Smooth muscle cell (in vitro differentiated cells): ENCODE measurements around the gene PSPH. TPM values are rescaled to one million over a fixed set of nuclear protein-coding genes. Genes with fewer than 3 reads are reported as not detected.

Experiments
- DNase-seq: peaks from one replicate; lab custom pipeline; 2025; ENCODE audit not compliant: unreplicated experiment; lab: John Stamatoyannopoulos, UW
- H2AFZ ChIP-seq: fragments of 200-600 bp; sonication (generic); 2 replicates; pipeline ENCODE4 v1.6.0; 2016; ENCODE audit warnings: antibody characterized with exemption, low read depth, mild to moderate bottlenecking
- H3F3A ChIP-seq: fragments of 200-600 bp; sonication (generic); 2 replicates; pipeline ENCODE4 v1.6.0; 2017; ENCODE audit warnings: antibody characterized with exemption, low read depth
- H3K27ac ChIP-seq: fragments of 200-600 bp; sonication (generic); 2 replicates; pipeline ENCODE4 v1.5.1; 2016; ENCODE audit warnings: low read depth, mild to moderate bottlenecking
- H3K27me3 ChIP-seq: fragments of 200-600 bp; sonication (generic); 2 replicates; pipeline ENCODE4 v1.6.1; 2016; ENCODE audit warnings: low read depth, mild to moderate bottlenecking
- H3K36me3 ChIP-seq: fragments of 200-600 bp; sonication (generic); 2 replicates; pipeline ENCODE4 v1.5.1; 2016; ENCODE audit warnings: low read depth
- H3K4me1 ChIP-seq: fragments of 200-600 bp; sonication (generic); 2 replicates; pipeline ENCODE4 v1.5.1; 2016; ENCODE audit warnings: low read depth
- H3K4me2 ChIP-seq: fragments of 200-600 bp; sonication (generic); 2 replicates; pipeline ENCODE4 v1.6.0; 2016; ENCODE audit warnings: mild to moderate bottlenecking
- H3K4me3 ChIP-seq: fragments of 200-600 bp; sonication (generic); 2 replicates; pipeline ENCODE4 v1.5.1; 2016; ENCODE audit warnings: mild to moderate bottlenecking
- H3K79me2 ChIP-seq: fragments of 200-600 bp; sonication (generic); 2 replicates; pipeline ENCODE4 v1.6.0; 2016; ENCODE audit warnings: low read depth, mild to moderate bottlenecking
- H3K9ac ChIP-seq: fragments of 200-600 bp; sonication (generic); 2 replicates; pipeline ENCODE4 v1.6.0; 2016; ENCODE audit warnings: low read depth
- H3K9me3 ChIP-seq: fragments of 200-600 bp; sonication (generic); replicated peaks from 2 replicates; pipeline ENCODE4 v1.5.1; 2016; ENCODE audit warnings: low read depth
- H4K20me1 ChIP-seq: fragments of 200-600 bp; sonication (generic); 2 replicates; pipeline ENCODE4 v1.6.0; 2016; ENCODE audit warnings: low read depth
- CTCF ChIP-seq: fragments of 200-600 bp; sonication (generic); IDR thresholded peaks from 2 replicates; pipeline ENCODE4 v1.5.1; 2017; ENCODE audit warnings: borderline replicate concordance, mild to moderate bottlenecking, antibody characterized with exemption; ENCODE audit not compliant: insufficient read depth, poor library complexity, severe bottlenecking
- WGBS: methylation state at CpG from one replicate; pipeline ENCODE4 v1.1.7; 2016; ENCODE audit warnings: low lambda C conversion rate; 5-methylcytosine and 5-hydroxymethylcytosine counted together
- polyA plus RNA-seq: library from polyadenylated mRNA; unstranded; fragments of >200 nt; fragmentation: Nextera tagmentation; extraction: Ambion mirVana; gene quantifications from 2 replicates; pipeline ENCODE4 v1.2.1, GENCODE V29; 2016
- total RNA-seq: library from RNA; depleted of rRNA; stranded (reverse); fragments of >200 nt; gene quantifications from 2 replicates; pipeline ENCODE4 v1.2.3, GENCODE V29; 2014

Gene PSPH
- total and polyA plus RNA-seq, 2 experiments from 2014 or later: 14.8 to 31.2 TPM

DNA sequence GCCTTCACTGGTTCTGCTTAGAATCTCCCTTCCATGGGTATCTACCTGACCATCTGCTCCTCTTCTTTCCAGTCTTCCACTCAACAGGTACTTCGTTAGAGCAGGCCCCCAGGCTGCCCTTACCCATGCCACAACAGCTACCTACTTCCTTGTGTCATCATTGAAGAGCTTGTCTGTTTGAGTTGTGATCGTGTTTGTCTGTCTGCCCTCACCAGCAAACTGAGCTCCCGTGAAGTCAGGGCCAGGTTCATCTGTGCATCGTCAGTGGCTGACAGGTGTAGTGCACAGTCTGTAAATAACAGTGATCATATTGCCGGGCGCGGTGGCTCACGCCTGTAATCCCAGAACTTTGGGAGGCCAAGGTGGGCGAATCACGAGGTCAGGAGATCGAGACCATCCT, 81.9 kb downstream of the PSPH start:
- no peak overlapping the region for H3K9ac ChIP-seq
- no peak overlapping the region for H2AFZ ChIP-seq
- H3K27me3 ChIP-seq: no peaks in the 10 kb centered on the region
- H3K36me3 ChIP-seq: no peaks in the 10 kb centered on the region
- H4K20me1 ChIP-seq: peaks cover 69% of the 10 kb centered on the region
- peaks cover 72% of the 10 kb centered on the region for H3K79me2 ChIP-seq
- no peak for TF ChIP-seq CTCF
- no peaks in the 10 kb centered on the region for H3F3A ChIP-seq
- 91% methylated on average over 11 of the region's 11 CpGs for WGBS
- H3K4me3 ChIP-seq: no peak overlapping the region
- H3K4me2 ChIP-seq: no peak overlapping the region
- peaks cover 4% of the 10 kb centered on the region for H3K4me1 ChIP-seq
- H3K27ac ChIP-seq: no peak overlapping the region
- no peaks in the 10 kb centered on the region for H3K9me3 ChIP-seq
- DNase-seq: no peak

DNA sequence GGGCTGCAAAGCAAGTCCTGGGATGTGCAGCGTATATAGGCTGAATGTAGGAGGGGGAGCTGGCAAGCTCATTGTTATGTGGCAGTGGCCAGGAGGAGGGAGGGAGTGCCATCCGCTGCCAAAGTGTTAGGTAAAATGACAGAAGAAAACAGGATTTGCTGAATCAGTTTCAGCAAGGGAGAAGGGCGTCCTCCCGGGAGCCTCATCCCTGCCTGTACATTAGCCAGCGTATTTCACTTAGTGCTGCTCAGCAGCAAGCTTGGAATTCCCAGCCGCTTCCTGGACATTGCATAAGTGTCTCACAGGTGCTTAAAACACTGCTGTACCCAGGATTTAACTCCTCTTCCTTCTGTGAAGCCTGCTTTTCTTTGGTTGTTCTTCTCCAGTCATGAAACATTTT, 84.4 kb downstream of the PSPH start:
- H2AFZ ChIP-seq: no peak overlapping the region
- DNase-seq: no peak
- H3K79me2 ChIP-seq: peaks cover 56% of the 10 kb centered on the region
- H3K9ac ChIP-seq: no peak overlapping the region
- TF ChIP-seq CTCF: no peak
- no peaks in the 10 kb centered on the region for H3K27me3 ChIP-seq
- WGBS: 87% methylated on average over 6 of the region's 6 CpGs
- H3K9me3 ChIP-seq: no peaks in the 10 kb centered on the region
- no peak overlapping the region for H3K27ac ChIP-seq
- H4K20me1 ChIP-seq: peaks cover 43% of the 10 kb centered on the region
- H3K4me2 ChIP-seq: no peak overlapping the region
- H3F3A ChIP-seq: no peaks in the 10 kb centered on the region
- no peak overlapping the region for H3K4me3 ChIP-seq
- H3K4me1 ChIP-seq: peaks cover 4% of the 10 kb centered on the region
- no peaks in the 10 kb centered on the region for H3K36me3 ChIP-seq

- Histone ChIP-seq H3K9ac (peak overlapping the region; percentile 1), H3K4me2 (peak overlapping the region; percentile 87), H3K27me3 (no peaks in the 10 kb centered on the region), H3K27ac (peak overlapping the region; percentile 71), H3F3A (no peaks in the 10 kb centered on the region), H3K4me1 (peaks cover 4% of the 10 kb centered on the region), H4K20me1 (peaks cover 34% of the 10 kb centered on the region), H3K79me2 (peaks cover 47% of the 10 kb centered on the region), H3K9me3 (no peaks in the 10 kb centered on the region), H3K4me3 (peak overlapping the region; percentile 70), H2AFZ (no peak overlapping the region), H3K36me3 (no peaks in the 10 kb centered on the region)
- WGBS: 64% methylated on average over 13 of the region's 13 CpGs
- no peak for DNase-seq
- TF ChIP-seq CTCF: no peak
These were observed 85.3 kb downstream of the PSPH start for GRCh38 chr7:55965805-55966421.

- H3K79me2 ChIP-seq: peaks cover 40% of the 10 kb centered on the region
These were observed 86.2 kb downstream of the PSPH start for GRCh38 chr7:55965100-55965470.

More at GRCh38 chr7:55965100-55965470, 86.2 kb downstream of the PSPH start:
- Histone ChIP-seq H4K20me1 (peaks cover 25% of the 10 kb centered on the region), H3K4me2 (peak overlapping the region; percentile 87), H3K4me1 (peaks cover 4% of the 10 kb centered on the region), H3K27ac (peak overlapping the region; percentile 71), H3F3A (no peaks in the 10 kb centered on the region), H3K36me3 (no peaks in the 10 kb centered on the region), H2AFZ (peak overlapping the region; percentile 91), H3K27me3 (no peaks in the 10 kb centered on the region), H3K9ac (peak overlapping the region; percentile 67), H3K9me3 (no peaks in the 10 kb centered on the region), H3K4me3 (peak overlapping the region; percentile 70)
- no peak for TF ChIP-seq CTCF
- WGBS: 4% methylated on average over 14 of the region's 14 CpGs
- DNase-seq: no peak
